Esophagus squamous epithelium (tissue), 5 donors: ENCODE data around the gene CTSA. TPM values are rescaled to one million over a fixed set of nuclear protein-coding genes. Genes with fewer than 3 reads are reported as not detected.

ENCODE experiments used
- DNase-seq: peaks from one replicate; lab custom pipeline; 2025; lab: John Stamatoyannopoulos, UW
- H3K27ac ChIP-seq, 4 donors: fragments of 200-600 bp; sonication (generic); one replicate each; pipeline ENCODE4 v1.5.1; 2016 to 2019; ENCODE audit warnings: mild to moderate bottlenecking in 1 of 4
- H3K27me3 ChIP-seq, 4 donors: fragments of 200-600 bp; sonication (generic); 1 replicate in 3 of 4; 2 replicates in 1 of 4; pipeline versions ENCODE4 v1.5.1 to v1.6.0; 2017 to 2021; ENCODE audit warnings: antibody characterized with exemption in 1 of 4
- H3K36me3 ChIP-seq, 3 donors: fragments of 200-600 bp; sonication (generic); one replicate each; pipeline ENCODE4 v1.5.1; 2016 to 2019
- H3K4me1 ChIP-seq, 3 donors: fragments of 200-600 bp; sonication (generic); one replicate each; pipeline ENCODE4 v1.5.1; 2017 to 2019
- H3K4me3 ChIP-seq, 4 donors: fragments of 200-600 bp; sonication (generic); 1 replicate in 3 of 4; 2 replicates in 1 of 4; pipeline ENCODE4 v1.5.1; 2016 to 2019; ENCODE audit warnings: mild to moderate bottlenecking in 2 of 4, moderate library complexity in 1 of 4
- H3K9me3 ChIP-seq, 3 donors: fragments of 200-600 bp; sonication (generic); one replicate each; pipeline ENCODE4 v1.5.1; 2016 to 2019
- POLR2A ChIP-seq, 4 donors: fragments of 450-650 bp; IDR thresholded peaks; one replicate each; pipeline ENCODE4 v1.6.1; 2017; ENCODE audit warnings: antibody characterized with exemption in 4 of 4, mild to moderate bottlenecking in 4 of 4, moderate library complexity in 3 of 4
- WGBS, 2 donors: methylation state at CpG; one replicate each; pipeline ENCODE4 v1.1.5; 2018; 5-methylcytosine and 5-hydroxymethylcytosine counted together
- intact Hi-C: fragments of 100-400 bp; cut with DNase I; formaldehyde crosslinking; loops from one replicate; pipeline ENCODE4 v1.15.0; 2022
- total RNA-seq, 4 donors: library from RNA; depleted of rRNA; stranded (reverse); fragments of >200 nt; gene quantifications; one replicate each; pipeline ENCODE4 v1.1.0, GENCODE V29; 2016
- TF ChIP-seq, protein P1 (sequence below), 6 experiments: fragments of 450-650 bp in 4 of 6; fragments of 200-600 bp in 2 of 6; sonication (generic) in 2 of 6; IDR thresholded peaks; one replicate each; pipeline ENCODE4 v1.5.1; 2016 to 2019; ENCODE audit warnings: antibody characterized with exemption in 6 of 6, mild to moderate bottlenecking in 4 of 6, moderate library complexity in 4 of 6
- donor health status: DM: yes; HTN: yes; CAD: no.

CTSA gene
- total RNA-seq, 4 donors from 2014 or later: 44.5 to 74.8 (median 56.8) TPM

DNA sequence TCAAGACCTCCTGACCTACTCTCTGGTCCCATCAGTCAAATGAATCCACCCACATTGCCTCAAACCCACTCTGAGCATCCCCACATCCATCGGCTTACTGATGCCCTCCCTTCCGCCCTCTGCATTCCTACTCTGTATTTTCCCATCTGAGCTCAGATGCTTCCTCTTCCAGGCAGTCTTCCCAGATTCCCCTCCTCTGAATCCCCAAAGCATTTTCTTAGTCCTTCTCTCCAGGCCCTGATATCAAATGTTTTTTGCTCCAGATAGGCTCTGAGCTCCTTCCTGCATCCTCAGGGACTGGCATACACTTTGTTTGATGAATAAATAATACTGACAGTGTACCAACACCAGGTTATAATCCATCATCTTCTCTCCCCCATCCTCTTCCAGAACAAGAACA is 16.9 kb downstream of the CTSA start:
- Histone ChIP-seq H3K36me3 (peaks cover 0 to 47% (median 5%) of the 10 kb centered on the region in 3 donors), H3K27ac (no peak overlapping the region), H3K4me3 (no peak overlapping the region), H3K9me3 (no peaks in the 10 kb centered on the region), H3K4me1 (peaks cover 0 to 35% (median 20%) of the 10 kb centered on the region in 3 donors), H3K27me3 (no peaks in the 10 kb centered on the region)
- DNase-seq: no peak
- 83 to 95% methylated on average over 2 of the region's 2 CpGs for WGBS, 2 donors
- intact Hi-C loops: no loop called here
- TF ChIP-seq, protein P1, sequence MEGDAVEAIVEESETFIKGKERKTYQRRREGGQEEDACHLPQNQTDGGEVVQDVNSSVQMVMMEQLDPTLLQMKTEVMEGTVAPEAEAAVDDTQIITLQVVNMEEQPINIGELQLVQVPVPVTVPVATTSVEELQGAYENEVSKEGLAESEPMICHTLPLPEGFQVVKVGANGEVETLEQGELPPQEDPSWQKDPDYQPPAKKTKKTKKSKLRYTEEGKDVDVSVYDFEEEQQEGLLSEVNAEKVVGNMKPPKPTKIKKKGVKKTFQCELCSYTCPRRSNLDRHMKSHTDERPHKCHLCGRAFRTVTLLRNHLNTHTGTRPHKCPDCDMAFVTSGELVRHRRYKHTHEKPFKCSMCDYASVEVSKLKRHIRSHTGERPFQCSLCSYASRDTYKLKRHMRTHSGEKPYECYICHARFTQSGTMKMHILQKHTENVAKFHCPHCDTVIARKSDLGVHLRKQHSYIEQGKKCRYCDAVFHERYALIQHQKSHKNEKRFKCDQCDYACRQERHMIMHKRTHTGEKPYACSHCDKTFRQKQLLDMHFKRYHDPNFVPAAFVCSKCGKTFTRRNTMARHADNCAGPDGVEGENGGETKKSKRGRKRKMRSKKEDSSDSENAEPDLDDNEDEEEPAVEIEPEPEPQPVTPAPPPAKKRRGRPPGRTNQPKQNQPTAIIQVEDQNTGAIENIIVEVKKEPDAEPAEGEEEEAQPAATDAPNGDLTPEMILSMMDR (IDR thresholded peaks at IDR 0.05): no peak
- TF ChIP-seq POLR2A (IDR thresholded peaks at IDR 0.05): no peak

GRCh38 chr20:45909336-45909808 is 18.2 kb downstream of the CTSA start:
- peak overlapping the region in 1 of 4 donors; percentile 93 for H3K27ac ChIP-seq
- peak overlapping the region in 1 of 4 donors; percentile 79 for H3K4me3 ChIP-seq
- intact Hi-C loops: no loop called here
- TF ChIP-seq POLR2A (IDR thresholded peaks at IDR 0.05): no peak
- TF ChIP-seq, protein P1 (IDR thresholded peaks at IDR 0.05): no peak
- no peak for DNase-seq
- 84 to 94% methylated on average over 12 of the region's 12 CpGs for WGBS, 2 donors
- peaks cover 0 to 41% (median 5%) of the 10 kb centered on the region in 3 donors for H3K36me3 ChIP-seq
- H3K27me3 ChIP-seq: no peaks in the 10 kb centered on the region
- peaks cover 0 to 43% (median 25%) of the 10 kb centered on the region in 3 donors for H3K4me1 ChIP-seq
- H3K9me3 ChIP-seq: no peaks in the 10 kb centered on the region

- 80 to 84% methylated on average over 17 to 20 of the region's 22 CpGs for WGBS, 2 donors
- H3K36me3 ChIP-seq: peaks cover 0 to 34% (median 0%) of the 10 kb centered on the region in 3 donors
- peak overlapping the region in 2 of 4 donors; percentile 51 to 79 for H3K4me3 ChIP-seq
- no peak for DNase-seq
- peaks cover 0 to 46% (median 25%) of the 10 kb centered on the region in 3 donors for H3K4me1 ChIP-seq
- TF ChIP-seq POLR2A (IDR thresholded peaks at IDR 0.05): no peak
- TF ChIP-seq, protein P1 (IDR thresholded peaks at IDR 0.05): no peak
- H3K9me3 ChIP-seq: no peaks in the 10 kb centered on the region
- intact Hi-C loops: no loop called here
- peak overlapping the region; percentile 55 to 93 (median 86) for H3K27ac ChIP-seq
- no peaks in the 10 kb centered on the region for H3K27me3 ChIP-seq
These were observed 18.9 kb downstream of the CTSA start for GRCh38 chr20:45909817-45910669.

DNA sequence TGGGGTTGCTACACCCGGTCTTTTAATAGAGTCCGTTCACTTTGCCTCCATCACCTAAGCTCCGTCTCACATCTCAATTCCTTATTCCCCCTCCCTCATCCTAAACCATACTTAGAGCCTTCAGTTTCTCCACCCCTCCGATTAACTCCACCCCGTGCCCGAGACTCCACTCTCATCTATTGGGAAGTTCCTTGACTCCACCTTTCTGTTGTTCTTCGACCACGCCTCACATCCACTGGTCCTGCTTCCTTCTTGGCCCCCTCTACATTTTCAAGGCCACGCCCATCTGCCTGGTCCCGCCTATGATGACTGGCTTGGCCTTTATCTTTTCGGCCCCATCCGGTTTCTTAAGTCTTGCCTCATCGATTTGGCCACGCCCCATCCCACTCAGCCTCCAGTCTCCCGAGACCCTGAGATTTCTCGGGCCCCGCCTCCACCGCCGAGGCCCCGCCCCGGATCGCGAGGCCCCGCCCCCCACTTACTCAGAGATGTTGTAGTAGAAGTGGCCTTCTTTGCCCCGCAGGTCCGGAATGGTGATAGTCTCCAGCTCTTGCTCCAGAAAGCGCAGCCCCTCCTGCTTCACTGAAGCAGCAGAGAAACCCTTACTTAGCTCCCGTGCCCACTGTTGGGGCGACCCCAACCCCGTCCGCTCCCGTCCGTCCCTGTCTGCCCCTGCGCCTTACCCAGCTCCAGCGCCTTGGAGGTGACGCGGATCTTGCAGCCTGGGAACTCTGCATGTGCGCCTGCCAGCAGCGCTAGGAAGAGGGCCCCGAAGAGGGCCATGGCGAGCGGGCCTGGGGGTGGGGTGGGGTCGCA is 19.7 kb downstream of the CTSA start:
- peak in 2 of 4 donors; percentile 43 to 78 for TF ChIP-seq POLR2A (IDR thresholded peaks at IDR 0.05)
- TF ChIP-seq, protein P1 (IDR thresholded peaks at IDR 0.05): no peak
- 4 to 6% methylated on average over 21 to 28 of the region's 43 CpGs for WGBS, 2 donors
- intact Hi-C loops: no loop called here
- Histone ChIP-seq H3K9me3 (no peaks in the 10 kb centered on the region), H3K27ac (peak overlapping the region; percentile 80 to 93 (median 86)), H3K4me1 (peaks cover 0 to 46% (median 25%) of the 10 kb centered on the region in 3 donors), H3K4me3 (peak overlapping the region; percentile 41 to 79 (median 54)), H3K36me3 (peaks cover 0 to 26% (median 0%) of the 10 kb centered on the region in 3 donors), H3K27me3 (no peaks in the 10 kb centered on the region)
- DNase-seq: peak; percentile 93
